Breast epithelium (tissue), 4 donors: ENCODE results near the gene SERGEF. TPM values are rescaled to one million over a fixed set of nuclear protein-coding genes. Genes with fewer than 3 reads are reported as not detected.

Experiments
- DNase-seq, 2 donors: peaks; one replicate each; pipeline ENCODE4 v3.0.0-alpha.2; 2019; ENCODE audit warnings: low spot score in 2 of 2
- H3K27ac ChIP-seq, 2 donors: fragments of 200-600 bp; sonication (generic) in 1 of 2; one replicate each; pipeline ENCODE4 v1.5.1; 2016 to 2019; ENCODE audit warnings: mild to moderate bottlenecking in 1 of 2
- H3K27me3 ChIP-seq, 2 donors: fragments of 200-600 bp; sonication (generic) in 1 of 2; one replicate each; pipeline versions ENCODE4 v1.5.1 to v1.6.0; 2017 to 2019; ENCODE audit warnings: control low read depth in 1 of 2, mild to moderate bottlenecking in 1 of 2
- H3K36me3 ChIP-seq: fragments of 200-600 bp; one replicate; pipeline ENCODE4 v1.5.1; 2019
- H3K4me1 ChIP-seq, 2 donors: fragments of 200-600 bp; sonication (generic); one replicate each; pipeline ENCODE4 v1.5.1; 2016 to 2019; ENCODE audit warnings: control low read depth in 1 of 2
- H3K4me3 ChIP-seq, 3 donors: fragments of 200-600 bp; sonication (generic); 1 replicate in 2 of 3; 2 replicates in 1 of 3; pipeline ENCODE4 v1.5.1; 2016 to 2019; ENCODE audit warnings: mild to moderate bottlenecking in 3 of 3, moderate library complexity in 2 of 3
- H3K9me3 ChIP-seq, 2 donors: fragments of 200-600 bp; sonication (generic) in 1 of 2; one replicate each; pipeline ENCODE4 v1.5.1; 2016 to 2019; ENCODE audit warnings: control low read depth in 1 of 2
- POLR2A ChIP-seq: fragments of 450-650 bp; IDR thresholded peaks from one replicate; pipeline ENCODE4 v1.6.1; 2016; ENCODE audit warnings: antibody characterized with exemption, mild to moderate bottlenecking, moderate library complexity
- POLR2AphosphoS5 ChIP-seq, 3 donors: sonication (generic); formaldehyde crosslinking; IDR thresholded peaks; one replicate each; pipeline ENCODE4 v1.6.1; 2017; ENCODE audit warnings: antibody characterized with exemption in 3 of 3
- intact Hi-C: fragments of 100-400 bp; cut with DNase I; formaldehyde crosslinking; loops from one replicate; pipeline ENCODE4 v1.15.1; 2023; ENCODE audit warnings: low total_unique reads
- total RNA-seq, 3 donors: library from RNA; depleted of rRNA; stranded (reverse); fragments of >200 nt; gene quantifications; one replicate each; pipeline ENCODE4 v1.1.0, GENCODE V29; 2016
- TF ChIP-seq, protein P1 (sequence below), 3 donors: fragments of 450-650 bp; IDR thresholded peaks; one replicate each; pipeline ENCODE4 v1.5.1; 2016 to 2017; ENCODE audit warnings: antibody characterized with exemption in 3 of 3, mild to moderate bottlenecking in 3 of 3, moderate library complexity in 3 of 3

Gene SERGEF
- total RNA-seq, 3 donors from 2014 or later, result 31.8 to 47.5 (median 41.9) TPM

DNA sequence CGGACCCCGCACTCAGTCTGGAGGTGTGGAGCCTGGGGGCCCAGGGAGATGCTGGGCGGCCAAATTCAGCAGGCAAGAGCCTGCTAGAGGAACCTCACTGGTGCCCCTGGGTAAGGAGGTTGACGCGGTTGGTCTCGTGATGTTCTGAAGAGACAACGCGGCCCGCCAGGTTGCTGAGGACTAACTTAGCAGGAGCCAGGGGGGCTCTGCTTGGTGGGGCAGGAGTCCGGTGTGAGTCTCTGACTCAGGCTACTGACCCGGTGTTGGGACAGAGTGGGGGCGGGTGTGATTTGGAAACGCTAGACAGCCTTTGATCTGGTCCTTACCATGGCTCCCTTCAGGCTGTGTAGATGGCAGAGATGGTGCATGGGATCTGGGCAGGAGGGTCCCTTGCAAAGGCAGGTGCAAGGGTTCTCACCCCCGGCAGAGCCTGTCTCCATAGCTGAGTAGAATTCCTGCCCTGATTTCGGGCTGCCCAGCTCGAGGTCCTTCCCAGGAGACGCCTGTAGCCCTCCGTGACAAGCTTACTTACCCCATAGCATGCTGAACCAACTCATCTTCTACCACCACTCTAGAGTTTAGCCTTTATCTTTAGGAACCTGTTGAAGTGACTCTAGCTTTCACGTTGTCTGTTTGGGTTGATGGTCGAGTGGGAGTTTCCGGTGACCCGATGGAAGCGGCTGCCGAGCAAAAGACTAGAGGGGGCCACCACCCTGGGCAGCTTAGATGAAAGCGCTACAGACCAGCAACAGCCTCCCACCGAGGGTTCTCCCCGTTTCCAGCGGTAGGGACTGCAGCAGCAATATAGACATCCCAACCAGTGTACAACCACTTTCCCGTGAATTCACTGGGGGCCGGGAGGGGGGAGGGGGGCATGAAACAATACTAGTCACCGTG, 239.9 kb downstream of the SERGEF start:
- no peaks in the 10 kb centered on the region for H3K4me1 ChIP-seq
- H3K9me3 ChIP-seq, result no peaks in the 10 kb centered on the region
- H3K4me3 ChIP-seq, result no peak overlapping the region
- intact Hi-C loops, result no loop called here
- H3K27me3 ChIP-seq, result no peaks in the 10 kb centered on the region
- TF ChIP-seq, protein P1, sequence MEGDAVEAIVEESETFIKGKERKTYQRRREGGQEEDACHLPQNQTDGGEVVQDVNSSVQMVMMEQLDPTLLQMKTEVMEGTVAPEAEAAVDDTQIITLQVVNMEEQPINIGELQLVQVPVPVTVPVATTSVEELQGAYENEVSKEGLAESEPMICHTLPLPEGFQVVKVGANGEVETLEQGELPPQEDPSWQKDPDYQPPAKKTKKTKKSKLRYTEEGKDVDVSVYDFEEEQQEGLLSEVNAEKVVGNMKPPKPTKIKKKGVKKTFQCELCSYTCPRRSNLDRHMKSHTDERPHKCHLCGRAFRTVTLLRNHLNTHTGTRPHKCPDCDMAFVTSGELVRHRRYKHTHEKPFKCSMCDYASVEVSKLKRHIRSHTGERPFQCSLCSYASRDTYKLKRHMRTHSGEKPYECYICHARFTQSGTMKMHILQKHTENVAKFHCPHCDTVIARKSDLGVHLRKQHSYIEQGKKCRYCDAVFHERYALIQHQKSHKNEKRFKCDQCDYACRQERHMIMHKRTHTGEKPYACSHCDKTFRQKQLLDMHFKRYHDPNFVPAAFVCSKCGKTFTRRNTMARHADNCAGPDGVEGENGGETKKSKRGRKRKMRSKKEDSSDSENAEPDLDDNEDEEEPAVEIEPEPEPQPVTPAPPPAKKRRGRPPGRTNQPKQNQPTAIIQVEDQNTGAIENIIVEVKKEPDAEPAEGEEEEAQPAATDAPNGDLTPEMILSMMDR (IDR thresholded peaks at IDR 0.05), result no peak
- no peak for TF ChIP-seq POLR2A
- TF ChIP-seq POLR2AphosphoS5 (IDR thresholded peaks at IDR 0.05), result no peak
- DNase-seq, result peak in 1 of 2 donors; percentile 34
- no peaks in the 10 kb centered on the region for H3K36me3 ChIP-seq
- H3K27ac ChIP-seq, result no peak overlapping the region

DNA sequence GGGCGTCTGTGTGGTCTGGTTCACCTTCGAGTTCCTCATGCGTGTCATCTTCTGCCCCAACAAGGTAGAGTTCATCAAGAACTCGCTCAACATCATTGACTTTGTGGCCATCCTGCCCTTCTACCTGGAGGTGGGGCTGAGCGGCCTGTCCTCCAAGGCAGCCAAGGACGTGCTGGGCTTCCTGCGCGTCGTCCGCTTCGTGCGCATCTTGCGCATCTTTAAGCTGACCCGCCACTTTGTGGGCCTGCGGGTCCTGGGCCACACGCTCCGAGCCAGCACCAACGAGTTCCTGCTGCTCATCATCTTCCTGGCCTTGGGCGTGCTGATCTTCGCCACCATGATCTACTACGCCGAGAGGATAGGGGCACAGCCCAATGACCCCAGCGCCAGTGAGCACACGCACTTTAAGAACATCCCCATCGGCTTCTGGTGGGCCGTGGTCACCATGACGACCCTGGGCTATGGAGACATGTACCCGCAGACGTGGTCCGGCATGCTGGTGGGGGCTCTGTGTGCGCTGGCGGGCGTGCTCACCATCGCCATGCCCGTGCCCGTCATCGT, 240.9 kb downstream of the SERGEF start:
- intact Hi-C loops, result no loop called here

DNA sequence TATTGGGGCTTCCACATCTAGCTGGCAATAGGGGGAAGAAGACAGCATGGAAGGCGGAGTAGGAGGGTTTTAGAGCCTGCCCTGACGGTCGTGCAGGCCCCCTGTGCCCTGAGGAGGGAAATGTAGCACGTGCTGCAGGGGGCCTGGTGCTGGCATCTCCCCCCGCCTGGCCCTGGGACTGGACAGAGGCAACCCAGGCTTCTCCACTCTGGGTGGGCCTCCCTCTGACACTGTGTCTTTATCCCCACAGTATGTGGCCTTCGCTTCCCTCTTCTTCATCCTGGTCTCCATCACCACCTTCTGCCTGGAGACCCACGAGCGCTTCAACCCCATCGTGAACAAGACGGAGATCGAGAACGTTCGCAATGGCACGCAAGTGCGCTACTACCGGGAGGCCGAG, 241.4 kb downstream of the SERGEF start:
- H3K27me3 ChIP-seq, result no peaks in the 10 kb centered on the region
- no peaks in the 10 kb centered on the region for H3K9me3 ChIP-seq
- intact Hi-C loops, result no loop called here
- no peak for TF ChIP-seq POLR2AphosphoS5 (IDR thresholded peaks at IDR 0.05)
- TF ChIP-seq POLR2A, result no peak
- TF ChIP-seq, protein P1 (IDR thresholded peaks at IDR 0.05), result no peak
- no peak for DNase-seq
- H3K4me3 ChIP-seq, result no peak overlapping the region
- H3K36me3 ChIP-seq, result no peaks in the 10 kb centered on the region
- H3K27ac ChIP-seq, result no peak overlapping the region
- no peaks in the 10 kb centered on the region for H3K4me1 ChIP-seq

More for the DNA sequence above, 240.9 kb downstream of the SERGEF start:
- no peaks in the 10 kb centered on the region for H3K9me3 ChIP-seq
- no peak overlapping the region for H3K4me3 ChIP-seq
- H3K4me1 ChIP-seq, result no peaks in the 10 kb centered on the region
- no peaks in the 10 kb centered on the region for H3K27me3 ChIP-seq
- TF ChIP-seq POLR2AphosphoS5 (IDR thresholded peaks at IDR 0.05), result no peak
- TF ChIP-seq, protein P1 (IDR thresholded peaks at IDR 0.05), result no peak
- no peak for TF ChIP-seq POLR2A
- DNase-seq, result peak in 1 of 2 donors; percentile 45
- H3K27ac ChIP-seq, result no peak overlapping the region
- no peaks in the 10 kb centered on the region for H3K36me3 ChIP-seq

DNA sequence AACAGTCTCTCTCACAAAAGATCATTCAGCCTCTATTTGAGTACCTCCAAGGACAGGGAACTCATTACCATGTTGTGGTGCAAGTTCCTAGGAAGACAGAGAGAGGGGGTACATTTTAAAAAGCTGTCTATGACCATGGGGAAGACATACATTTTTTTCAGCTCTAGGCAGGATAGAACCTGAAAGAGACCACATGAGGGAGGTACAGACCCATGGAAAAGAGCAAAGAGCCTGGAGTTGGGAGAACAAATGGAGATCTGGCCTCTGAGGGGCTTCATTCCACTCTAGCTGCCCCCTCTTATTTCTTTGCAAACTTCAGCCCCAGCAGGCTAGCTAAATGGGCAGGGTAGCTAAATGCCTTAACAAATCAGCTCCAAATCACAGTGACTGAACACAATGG, 241.9 kb downstream of the SERGEF start:
- no peak for DNase-seq
- H3K9me3 ChIP-seq, result no peaks in the 10 kb centered on the region
- no peaks in the 10 kb centered on the region for H3K4me1 ChIP-seq
- no peak overlapping the region for H3K4me3 ChIP-seq
- TF ChIP-seq, protein P1 (IDR thresholded peaks at IDR 0.05), result no peak
- TF ChIP-seq POLR2AphosphoS5 (IDR thresholded peaks at IDR 0.05) (no peak), POLR2A (no peak)
- H3K27me3 ChIP-seq, result no peaks in the 10 kb centered on the region
- no peak overlapping the region for H3K27ac ChIP-seq
- intact Hi-C loops, result no loop called here
- no peaks in the 10 kb centered on the region for H3K36me3 ChIP-seq

DNA sequence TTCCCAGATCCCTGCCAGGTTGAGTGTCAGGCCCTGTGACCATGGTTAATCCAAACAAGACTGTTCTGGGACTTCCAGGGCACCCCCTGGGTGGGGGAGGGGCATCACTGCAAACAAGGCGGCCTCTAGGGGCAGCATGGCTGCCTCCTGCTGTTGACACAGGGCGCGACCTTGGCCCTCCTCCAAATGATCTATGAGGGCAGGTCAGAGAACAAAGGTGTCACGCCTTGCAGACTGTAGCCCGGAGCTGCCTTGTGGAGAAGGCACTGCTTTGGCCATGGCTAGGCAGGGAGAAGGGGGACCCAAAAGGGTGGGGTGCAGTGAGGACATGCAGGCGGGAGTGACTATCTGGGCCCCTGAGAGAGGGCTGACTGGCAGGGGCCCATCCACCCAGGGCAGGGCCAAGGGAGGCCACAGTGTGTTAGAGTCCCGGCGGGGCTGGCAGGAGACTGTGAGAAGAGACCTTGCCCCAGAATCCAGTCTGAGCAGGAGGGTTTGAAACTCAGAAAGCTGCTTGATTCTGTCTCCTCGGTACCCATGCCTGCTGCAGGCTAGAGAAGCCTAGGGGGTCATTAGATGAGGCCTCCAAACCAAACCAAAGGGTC, 242.7 kb downstream of the SERGEF start:
- TF ChIP-seq POLR2A, result no peak
- intact Hi-C loops, result no loop called here
- DNase-seq, result peak in 1 of 2 donors; percentile 59
- Histone ChIP-seq H3K4me3 (no peak overlapping the region), H3K9me3 (no peaks in the 10 kb centered on the region), H3K27me3 (no peaks in the 10 kb centered on the region), H3K36me3 (no peaks in the 10 kb centered on the region), H3K27ac (no peak overlapping the region), H3K4me1 (no peaks in the 10 kb centered on the region)
